Measurements from ENCODE around the gene CBY1.
"Not testable (repeated sequence)": the region's sequence is repeated elsewhere in the genome, so short reads cannot be mapped to it uniquely, and the experiment has no call there.

Gene CBY1

DNA sequence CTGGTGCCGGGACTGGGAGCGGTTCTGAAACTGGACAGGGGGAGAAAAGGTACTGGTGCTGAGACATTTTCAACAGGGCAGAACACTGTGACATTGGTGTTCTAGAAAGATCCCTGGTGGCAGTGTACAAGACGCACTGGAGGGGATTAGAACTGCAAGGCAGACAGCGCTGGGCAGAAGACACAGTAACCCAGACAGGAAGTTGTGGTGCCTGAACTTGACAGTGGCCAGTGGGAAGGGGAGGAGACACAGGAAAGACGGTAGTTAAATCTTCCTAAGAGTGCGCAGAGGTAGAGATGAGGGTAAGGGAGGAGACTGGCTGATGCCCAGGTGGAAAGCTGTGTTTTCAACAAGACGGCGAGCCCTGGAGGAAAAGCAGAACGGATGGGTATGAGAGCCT lies 24.7 kb upstream of the CBY1 start:
- no peak overlapping the region for H3K9ac ChIP-seq
- no peak overlapping the region for H3K4me3 ChIP-seq (ENCODE audit: low read depth, low read length)
- H3K36me3 ChIP-seq (ENCODE audit: control insufficient read depth, insufficient read depth, low read length) = no peaks in the 10 kb centered on the region
- H3K4me1 ChIP-seq = no peaks in the 10 kb centered on the region
- H3K27me3 ChIP-seq (ENCODE audit: control insufficient read depth, insufficient read depth, low read length) = no peaks in the 10 kb centered on the region
- H3K79me2 ChIP-seq = no peaks in the 10 kb centered on the region
- no peak overlapping the region for H3K4me2 ChIP-seq (ENCODE audit: low read length)
- no peak overlapping the region for H2AFZ ChIP-seq
- no peak overlapping the region for H3K27ac ChIP-seq
- TF ChIP-seq, protein P1, sequence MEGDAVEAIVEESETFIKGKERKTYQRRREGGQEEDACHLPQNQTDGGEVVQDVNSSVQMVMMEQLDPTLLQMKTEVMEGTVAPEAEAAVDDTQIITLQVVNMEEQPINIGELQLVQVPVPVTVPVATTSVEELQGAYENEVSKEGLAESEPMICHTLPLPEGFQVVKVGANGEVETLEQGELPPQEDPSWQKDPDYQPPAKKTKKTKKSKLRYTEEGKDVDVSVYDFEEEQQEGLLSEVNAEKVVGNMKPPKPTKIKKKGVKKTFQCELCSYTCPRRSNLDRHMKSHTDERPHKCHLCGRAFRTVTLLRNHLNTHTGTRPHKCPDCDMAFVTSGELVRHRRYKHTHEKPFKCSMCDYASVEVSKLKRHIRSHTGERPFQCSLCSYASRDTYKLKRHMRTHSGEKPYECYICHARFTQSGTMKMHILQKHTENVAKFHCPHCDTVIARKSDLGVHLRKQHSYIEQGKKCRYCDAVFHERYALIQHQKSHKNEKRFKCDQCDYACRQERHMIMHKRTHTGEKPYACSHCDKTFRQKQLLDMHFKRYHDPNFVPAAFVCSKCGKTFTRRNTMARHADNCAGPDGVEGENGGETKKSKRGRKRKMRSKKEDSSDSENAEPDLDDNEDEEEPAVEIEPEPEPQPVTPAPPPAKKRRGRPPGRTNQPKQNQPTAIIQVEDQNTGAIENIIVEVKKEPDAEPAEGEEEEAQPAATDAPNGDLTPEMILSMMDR (IDR thresholded peaks at IDR 0.05) = no peak
- no peaks in the 10 kb centered on the region for H3K9me3 ChIP-seq (ENCODE audit: control insufficient read depth, low read length)

DNA sequence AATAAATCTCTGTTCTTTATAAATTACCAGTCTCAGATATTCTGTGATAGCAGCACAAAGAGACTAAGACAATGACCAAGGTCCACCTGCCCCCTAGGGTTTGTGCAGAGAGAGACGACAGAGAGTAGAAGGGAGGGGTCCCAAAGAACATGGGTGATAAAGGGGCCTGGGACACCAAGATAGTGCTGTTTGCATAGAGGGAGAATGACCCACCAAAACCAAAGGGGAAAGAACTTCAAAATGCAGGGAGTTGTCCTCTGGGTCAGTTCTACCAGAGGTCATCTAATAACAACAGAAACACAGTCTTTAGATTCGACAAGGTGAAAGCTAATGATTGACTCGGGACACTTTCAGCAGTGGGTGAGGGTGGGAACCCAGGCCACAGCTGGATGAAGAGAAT lies 23.9 kb upstream of the CBY1 start:
- Histone ChIP-seq H3K27ac (no peak overlapping the region), H3K9ac (no peak overlapping the region), H3K4me1 (no peaks in the 10 kb centered on the region), H3K36me3 (ENCODE audit: control insufficient read depth, insufficient read depth, low read length) (no peaks in the 10 kb centered on the region), H2AFZ (no peak overlapping the region), H3K27me3 (ENCODE audit: control insufficient read depth, insufficient read depth, low read length) (no peaks in the 10 kb centered on the region), H3K4me3 (ENCODE audit: low read depth, low read length) (no peak overlapping the region), H3K79me2 (no peaks in the 10 kb centered on the region), H3K4me2 (ENCODE audit: low read length) (no peak overlapping the region), H3K9me3 (ENCODE audit: control insufficient read depth, low read length) (no peaks in the 10 kb centered on the region)
- TF ChIP-seq, protein P1 (IDR thresholded peaks at IDR 0.05) = no peak

GRCh38 chr22:38638216-38638615 lies 18.2 kb upstream of the CBY1 start:
- Histone ChIP-seq H3K27ac (no peak overlapping the region), H3K9ac (no peak overlapping the region), H3K27me3 (ENCODE audit: control insufficient read depth, insufficient read depth, low read length) (no peaks in the 10 kb centered on the region), H3K4me2 (ENCODE audit: low read length) (no peak overlapping the region), H3K9me3 (ENCODE audit: control insufficient read depth, low read length) (no peaks in the 10 kb centered on the region), H3K79me2 (no peaks in the 10 kb centered on the region), H2AFZ (no peak overlapping the region), H3K4me3 (ENCODE audit: low read depth, low read length) (no peak overlapping the region), H3K4me1 (no peaks in the 10 kb centered on the region), H3K36me3 (ENCODE audit: control insufficient read depth, insufficient read depth, low read length) (no peaks in the 10 kb centered on the region)
- TF ChIP-seq, protein P1 (IDR thresholded peaks at IDR 0.05) = no peak

- Histone ChIP-seq H3K27ac (no peak overlapping the region), H2AFZ (no peak overlapping the region), H3K79me2 (no peaks in the 10 kb centered on the region), H3K4me3 (ENCODE audit: low read depth, low read length) (no peak overlapping the region), H3K4me1 (no peaks in the 10 kb centered on the region), H3K9me3 (ENCODE audit: control insufficient read depth, low read length) (no peaks in the 10 kb centered on the region), H3K9ac (no peak overlapping the region), H3K4me2 (ENCODE audit: low read length) (no peak overlapping the region), H3K36me3 (ENCODE audit: control insufficient read depth, insufficient read depth, low read length) (no peaks in the 10 kb centered on the region), H3K27me3 (ENCODE audit: control insufficient read depth, insufficient read depth, low read length) (no peaks in the 10 kb centered on the region)
- TF ChIP-seq, protein P1 (IDR thresholded peaks at IDR 0.05) = no peak
These were observed 17.7 kb upstream of the CBY1 start for GRCh38 chr22:38638728-38639127.

GRCh38 chr22:38641476-38642040 lies 14.9 kb upstream of the CBY1 start:
- TF ChIP-seq, protein P1 (IDR thresholded peaks at IDR 0.05) = no peak
- H3K27ac ChIP-seq = no peak overlapping the region
- H3K27me3 ChIP-seq (ENCODE audit: control insufficient read depth, insufficient read depth, low read length) = no peaks in the 10 kb centered on the region
- H3K4me2 ChIP-seq (ENCODE audit: low read length) = no peak overlapping the region
- H3K4me3 ChIP-seq (ENCODE audit: low read depth, low read length) = no peak overlapping the region
- no peaks in the 10 kb centered on the region for H3K9me3 ChIP-seq (ENCODE audit: control insufficient read depth, low read length)
- no peaks in the 10 kb centered on the region for H3K4me1 ChIP-seq
- no peaks in the 10 kb centered on the region for H3K79me2 ChIP-seq
- H2AFZ ChIP-seq = no peak overlapping the region
- no peak overlapping the region for H3K9ac ChIP-seq
- no peaks in the 10 kb centered on the region for H3K36me3 ChIP-seq (ENCODE audit: control insufficient read depth, insufficient read depth, low read length)

- H3K4me3 ChIP-seq (ENCODE audit: low read depth, low read length); H3K36me3 ChIP-seq (ENCODE audit: control insufficient read depth, insufficient read depth, low read length); H3K4me2 ChIP-seq (ENCODE audit: low read length); H3K79me2 ChIP-seq; H3K4me1 ChIP-seq; H3K27ac ChIP-seq; H3K9ac ChIP-seq; H3K27me3 ChIP-seq (ENCODE audit: control insufficient read depth, insufficient read depth, low read length); H3K9me3 ChIP-seq (ENCODE audit: control insufficient read depth, low read length); H2AFZ ChIP-seq: not testable (repeated sequence)
These were observed 12.2 kb upstream of the CBY1 start for GRCh38 chr22:38644245-38644644.
